ENCODE data around the gene FUBP3. TPM values are rescaled to one million over a fixed set of nuclear protein-coding genes. Genes with fewer than 3 reads are reported as not detected.

Gene FUBP3
- total and polyA plus RNA-seq, 2 experiments from 2014 or later: 42.5 to 74.8 TPM

DNA sequence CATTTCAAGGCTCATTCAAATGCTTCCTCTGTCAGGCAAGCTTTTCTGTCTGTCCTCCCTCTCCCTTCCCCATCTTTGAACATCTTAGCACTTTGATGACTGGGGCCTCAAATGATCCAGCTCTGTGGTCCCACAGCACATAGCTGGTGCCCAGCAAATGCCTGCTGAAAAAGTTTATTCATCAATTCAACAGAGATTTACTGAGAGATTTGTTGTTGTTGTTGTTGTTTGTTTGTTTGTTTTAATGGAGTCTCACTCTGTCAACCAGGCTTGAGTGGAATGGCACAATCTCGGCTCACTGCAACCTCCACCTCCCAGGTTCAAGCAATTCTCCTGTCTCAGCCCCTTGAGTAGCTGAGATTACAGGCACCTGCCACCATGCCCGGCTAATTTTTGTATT is 108.2 kb downstream of the FUBP3 start:
- H3K9me2 ChIP-seq (ENCODE audit: insufficient read depth): no peaks in the 10 kb centered on the region
- no peak for TF ChIP-seq NANOG (IDR thresholded peaks at IDR 0.05; ENCODE audit: borderline replicate concordance)
- TF ChIP-seq, protein P1, sequence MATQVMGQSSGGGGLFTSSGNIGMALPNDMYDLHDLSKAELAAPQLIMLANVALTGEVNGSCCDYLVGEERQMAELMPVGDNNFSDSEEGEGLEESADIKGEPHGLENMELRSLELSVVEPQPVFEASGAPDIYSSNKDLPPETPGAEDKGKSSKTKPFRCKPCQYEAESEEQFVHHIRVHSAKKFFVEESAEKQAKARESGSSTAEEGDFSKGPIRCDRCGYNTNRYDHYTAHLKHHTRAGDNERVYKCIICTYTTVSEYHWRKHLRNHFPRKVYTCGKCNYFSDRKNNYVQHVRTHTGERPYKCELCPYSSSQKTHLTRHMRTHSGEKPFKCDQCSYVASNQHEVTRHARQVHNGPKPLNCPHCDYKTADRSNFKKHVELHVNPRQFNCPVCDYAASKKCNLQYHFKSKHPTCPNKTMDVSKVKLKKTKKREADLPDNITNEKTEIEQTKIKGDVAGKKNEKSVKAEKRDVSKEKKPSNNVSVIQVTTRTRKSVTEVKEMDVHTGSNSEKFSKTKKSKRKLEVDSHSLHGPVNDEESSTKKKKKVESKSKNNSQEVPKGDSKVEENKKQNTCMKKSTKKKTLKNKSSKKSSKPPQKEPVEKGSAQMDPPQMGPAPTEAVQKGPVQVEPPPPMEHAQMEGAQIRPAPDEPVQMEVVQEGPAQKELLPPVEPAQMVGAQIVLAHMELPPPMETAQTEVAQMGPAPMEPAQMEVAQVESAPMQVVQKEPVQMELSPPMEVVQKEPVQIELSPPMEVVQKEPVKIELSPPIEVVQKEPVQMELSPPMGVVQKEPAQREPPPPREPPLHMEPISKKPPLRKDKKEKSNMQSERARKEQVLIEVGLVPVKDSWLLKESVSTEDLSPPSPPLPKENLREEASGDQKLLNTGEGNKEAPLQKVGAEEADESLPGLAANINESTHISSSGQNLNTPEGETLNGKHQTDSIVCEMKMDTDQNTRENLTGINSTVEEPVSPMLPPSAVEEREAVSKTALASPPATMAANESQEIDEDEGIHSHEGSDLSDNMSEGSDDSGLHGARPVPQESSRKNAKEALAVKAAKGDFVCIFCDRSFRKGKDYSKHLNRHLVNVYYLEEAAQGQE (IDR thresholded peaks at IDR 0.05; ENCODE audit: unreplicated experiment): no peak
- no peak for TF ChIP-seq ZNF331 (CRISPR knock-in tag; IDR thresholded peaks at IDR 0.05; ENCODE audit: low read depth)
- TF ChIP-seq, protein P2, sequence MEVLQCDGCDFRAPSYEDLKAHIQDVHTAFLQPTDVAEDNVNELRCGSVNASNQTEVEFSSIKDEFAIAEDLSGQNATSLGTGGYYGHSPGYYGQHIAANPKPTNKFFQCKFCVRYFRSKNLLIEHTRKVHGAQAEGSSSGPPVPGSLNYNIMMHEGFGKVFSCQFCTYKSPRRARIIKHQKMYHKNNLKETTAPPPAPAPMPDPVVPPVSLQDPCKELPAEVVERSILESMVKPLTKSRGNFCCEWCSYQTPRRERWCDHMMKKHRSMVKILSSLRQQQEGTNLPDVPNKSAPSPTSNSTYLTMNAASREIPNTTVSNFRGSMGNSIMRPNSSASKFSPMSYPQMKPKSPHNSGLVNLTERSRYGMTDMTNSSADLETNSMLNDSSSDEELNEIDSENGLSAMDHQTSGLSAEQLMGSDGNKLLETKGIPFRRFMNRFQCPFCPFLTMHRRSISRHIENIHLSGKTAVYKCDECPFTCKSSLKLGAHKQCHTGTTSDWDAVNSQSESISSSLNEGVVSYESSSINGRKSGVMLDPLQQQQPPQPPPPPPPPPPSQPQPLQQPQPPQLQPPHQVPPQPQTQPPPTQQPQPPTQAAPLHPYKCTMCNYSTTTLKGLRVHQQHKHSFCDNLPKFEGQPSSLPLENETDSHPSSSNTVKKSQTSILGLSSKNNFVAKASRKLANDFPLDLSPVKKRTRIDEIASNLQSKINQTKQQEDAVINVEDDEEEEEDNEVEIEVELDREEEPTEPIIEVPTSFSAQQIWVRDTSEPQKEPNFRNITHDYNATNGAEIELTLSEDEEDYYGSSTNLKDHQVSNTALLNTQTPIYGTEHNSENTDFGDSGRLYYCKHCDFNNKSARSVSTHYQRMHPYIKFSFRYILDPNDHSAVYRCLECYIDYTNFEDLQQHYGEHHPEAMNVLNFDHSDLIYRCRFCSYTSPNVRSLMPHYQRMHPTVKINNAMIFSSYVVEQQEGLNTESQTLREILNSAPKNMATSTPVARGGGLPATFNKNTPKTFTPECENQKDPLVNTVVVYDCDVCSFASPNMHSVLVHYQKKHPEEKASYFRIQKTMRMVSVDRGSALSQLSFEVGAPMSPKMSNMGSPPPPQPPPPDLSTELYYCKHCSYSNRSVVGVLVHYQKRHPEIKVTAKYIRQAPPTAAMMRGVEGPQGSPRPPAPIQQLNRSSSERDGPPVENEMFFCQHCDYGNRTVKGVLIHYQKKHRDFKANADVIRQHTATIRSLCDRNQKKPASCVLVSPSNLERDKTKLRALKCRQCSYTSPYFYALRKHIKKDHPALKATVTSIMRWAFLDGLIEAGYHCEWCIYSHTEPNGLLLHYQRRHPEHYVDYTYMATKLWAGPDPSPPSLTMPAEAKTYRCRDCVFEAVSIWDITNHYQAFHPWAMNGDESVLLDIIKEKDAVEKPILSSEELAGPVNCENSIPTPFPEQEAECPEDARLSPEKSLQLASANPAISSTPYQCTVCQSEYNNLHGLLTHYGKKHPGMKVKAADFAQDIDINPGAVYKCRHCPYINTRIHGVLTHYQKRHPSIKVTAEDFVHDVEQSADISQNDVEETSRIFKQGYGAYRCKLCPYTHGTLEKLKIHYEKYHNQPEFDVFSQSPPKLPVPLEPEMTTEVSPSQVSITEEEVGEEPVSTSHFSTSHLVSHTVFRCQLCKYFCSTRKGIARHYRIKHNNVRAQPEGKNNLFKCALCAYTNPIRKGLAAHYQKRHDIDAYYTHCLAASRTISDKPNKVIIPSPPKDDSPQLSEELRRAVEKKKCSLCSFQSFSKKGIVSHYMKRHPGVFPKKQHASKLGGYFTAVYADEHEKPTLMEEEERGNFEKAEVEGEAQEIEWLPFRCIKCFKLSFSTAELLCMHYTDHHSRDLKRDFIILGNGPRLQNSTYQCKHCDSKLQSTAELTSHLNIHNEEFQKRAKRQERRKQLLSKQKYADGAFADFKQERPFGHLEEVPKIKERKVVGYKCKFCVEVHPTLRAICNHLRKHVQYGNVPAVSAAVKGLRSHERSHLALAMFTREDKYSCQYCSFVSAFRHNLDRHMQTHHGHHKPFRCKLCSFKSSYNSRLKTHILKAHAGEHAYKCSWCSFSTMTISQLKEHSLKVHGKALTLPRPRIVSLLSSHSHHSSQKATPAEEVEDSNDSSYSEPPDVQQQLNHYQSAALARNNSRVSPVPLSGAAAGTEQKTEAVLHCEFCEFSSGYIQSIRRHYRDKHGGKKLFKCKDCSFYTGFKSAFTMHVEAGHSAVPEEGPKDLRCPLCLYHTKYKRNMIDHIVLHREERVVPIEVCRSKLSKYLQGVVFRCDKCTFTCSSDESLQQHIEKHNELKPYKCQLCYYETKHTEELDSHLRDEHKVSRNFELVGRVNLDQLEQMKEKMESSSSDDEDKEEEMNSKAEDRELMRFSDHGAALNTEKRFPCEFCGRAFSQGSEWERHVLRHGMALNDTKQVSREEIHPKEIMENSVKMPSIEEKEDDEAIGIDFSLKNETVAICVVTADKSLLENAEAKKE (CRISPR knock-in tag; IDR thresholded peaks at IDR 0.05): no peak
- TF ChIP-seq EZH2phosphoT487 (IDR thresholded peaks at IDR 0.05; ENCODE audit: unreplicated experiment): no peak
- TF ChIP-seq POLR2AphosphoS5 (IDR thresholded peaks at IDR 0.05; ENCODE audit: low read depth): no peak
- no peak for TF ChIP-seq JUNB (IDR thresholded peaks at IDR 0.05; ENCODE audit: unreplicated experiment)
- no peak for TF ChIP-seq ZNF114 (CRISPR knock-in tag; IDR thresholded peaks at IDR 0.05)
- no peak for TF ChIP-seq CREB1 (CRISPR knock-in tag; IDR thresholded peaks at IDR 0.05; ENCODE audit: low read depth)
- TF ChIP-seq EZH2 (IDR thresholded peaks at IDR 0.05; ENCODE audit: low read depth, unreplicated experiment): no peak
- TF ChIP-seq, protein P3, sequence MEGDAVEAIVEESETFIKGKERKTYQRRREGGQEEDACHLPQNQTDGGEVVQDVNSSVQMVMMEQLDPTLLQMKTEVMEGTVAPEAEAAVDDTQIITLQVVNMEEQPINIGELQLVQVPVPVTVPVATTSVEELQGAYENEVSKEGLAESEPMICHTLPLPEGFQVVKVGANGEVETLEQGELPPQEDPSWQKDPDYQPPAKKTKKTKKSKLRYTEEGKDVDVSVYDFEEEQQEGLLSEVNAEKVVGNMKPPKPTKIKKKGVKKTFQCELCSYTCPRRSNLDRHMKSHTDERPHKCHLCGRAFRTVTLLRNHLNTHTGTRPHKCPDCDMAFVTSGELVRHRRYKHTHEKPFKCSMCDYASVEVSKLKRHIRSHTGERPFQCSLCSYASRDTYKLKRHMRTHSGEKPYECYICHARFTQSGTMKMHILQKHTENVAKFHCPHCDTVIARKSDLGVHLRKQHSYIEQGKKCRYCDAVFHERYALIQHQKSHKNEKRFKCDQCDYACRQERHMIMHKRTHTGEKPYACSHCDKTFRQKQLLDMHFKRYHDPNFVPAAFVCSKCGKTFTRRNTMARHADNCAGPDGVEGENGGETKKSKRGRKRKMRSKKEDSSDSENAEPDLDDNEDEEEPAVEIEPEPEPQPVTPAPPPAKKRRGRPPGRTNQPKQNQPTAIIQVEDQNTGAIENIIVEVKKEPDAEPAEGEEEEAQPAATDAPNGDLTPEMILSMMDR (conservative IDR thresholded peaks at IDR 0.05; ENCODE audit: low read depth in 2 of 2): no peak
- TF ChIP-seq STAT1 (IDR thresholded peaks at IDR 0.05; ENCODE audit: unreplicated experiment): no peak
- H2AFZ ChIP-seq: no peak overlapping the region
- Mint-ChIP-seq H3K36me3 (ENCODE audit: low read depth) (no peaks in the 10 kb centered on the region), H3K27me3 (ENCODE audit: insufficient read depth, low read depth, poor library complexity) (peaks cover 14% of the 10 kb centered on the region), H3K4me1 (peaks cover 23% of the 10 kb centered on the region), H3K27ac (no peak overlapping the region), H3K9me3 (peaks cover 15% of the 10 kb centered on the region; the same call in 2 of the 3 replicates), H3K4me3 (no peak overlapping the region)
- ATAC-seq (no peak), DNase-seq (ENCODE audit: low spot score) (no peak)
- H3K27me3 ChIP-seq (ENCODE audit: insufficient read depth): peaks cover 3% of the 10 kb centered on the region; the same call in 1 of the 2 replicates
- no peak overlapping the region for H3K4me2 ChIP-seq
- no peak overlapping the region for H3K4me3 ChIP-seq
- H3K79me2 ChIP-seq (replicated peaks; ENCODE audit: insufficient read depth): no peaks in the 10 kb centered on the region
- H3F3A ChIP-seq (replicated peaks; ENCODE audit: low read depth): no peaks in the 10 kb centered on the region
- peaks cover 5% of the 10 kb centered on the region for H3K4me1 ChIP-seq (ENCODE audit: insufficient read depth)
- peaks cover 3% of the 10 kb centered on the region; the same call in 1 of the 2 replicates for H4K20me1 ChIP-seq (replicated peaks; ENCODE audit: insufficient read depth)
- H3K27ac ChIP-seq (ENCODE audit: low read depth): no peak overlapping the region
- H3K36me3 ChIP-seq (ENCODE audit: insufficient read depth): no peaks in the 10 kb centered on the region
